Pancreas (tissue), 10 donors: ENCODE data around the gene RS1. TPM values are rescaled to one million over a fixed set of nuclear protein-coding genes. Genes with fewer than 3 reads are reported as not detected.

Experiments used
- ATAC-seq, 4 donors: fragments of 200-7000 bp; cut with Tn5 transposase; one replicate each; pipeline versions ENCODE4 v1.8.0 to v1.9.1; 2020; ENCODE audit warnings: mild to moderate bottlenecking in 4 of 4, moderate library complexity in 4 of 4
- DNase-seq, 6 donors: peaks; one replicate each; pipeline ENCODE4 v3.0.0-alpha.2; 2020
- FAIRE-seq: peaks from 2 replicates; lab custom pipeline; 2012; peaks lifted over from hg19 to GRCh38; lab: Jason Lieb, UNC
- H3K27ac ChIP-seq, 4 donors: fragments of 200-600 bp; sonication (generic); 1 replicate in 3 of 4; 2 replicates in 1 of 4; pipeline versions ENCODE4 v1.5.0 to v1.8.0; 2020
- H3K27me3 ChIP-seq, 4 donors: fragments of 200-600 bp; one replicate each; pipeline ENCODE4 v1.8.0; 2021
- H3K36me3 ChIP-seq, 3 donors: fragments of 200-600 bp; sonication (generic) in 1 of 3; one replicate each; pipeline versions ENCODE4 v1.5.0 to v1.8.0; 2020 to 2021
- H3K4me1 ChIP-seq, 3 donors: fragments of 200-600 bp; one replicate each; pipeline ENCODE4 v1.8.0; 2021
- H3K4me3 ChIP-seq, 4 donors: fragments of 200-600 bp; sonication (generic) in 2 of 4; one replicate each; pipeline versions ENCODE4 v1.5.0 to v1.8.0; 2020 to 2021
- H3K9me3 ChIP-seq, 4 donors: fragments of 200-600 bp; one replicate each; pipeline ENCODE4 v1.8.0; 2021
- WGBS, 2 donors: extraction: QIAGEN DNeasy Blood & Tissue Kit; methylation state at CpG; one replicate each; pipeline ENCODE4 v1.1.7; 2013; 5-methylcytosine and 5-hydroxymethylcytosine counted together
- intact Hi-C, 3 donors: fragments of 100-400 bp; cut with DNase I; formaldehyde crosslinking; loops; one replicate each; pipeline versions ENCODE4 v1.11.1 to v1.14.2; 2022
- polyA plus RNA-seq, 2 donors: library from polyadenylated mRNA; stranded (reverse); fragments of 200-250 nt; gene quantifications; one replicate each; pipeline ENCODE4 v1.2.3, GENCODE V29; 2013
- total RNA-seq, 6 donors: library from RNA; stranded (reverse); fragmentation: NEBNext Ultra II Directional in 4 of 6; extraction: Animal tissue kit (Norgen Biotek cat#: 25700) in 4 of 6; gene quantifications; one replicate each; pipeline versions ENCODE4 v1.2.1 to v1.2.4, GENCODE V29; 2021 to 2023
- TF ChIP-seq, protein P1 (sequence below), 4 donors: fragments of 200-600 bp; sonication (generic) in 3 of 4; IDR thresholded peaks; one replicate each; pipeline versions ENCODE4 v1.5.0 to v1.8.0; 2021; ENCODE audit warnings: antibody characterized with exemption in 4 of 4
- donor health status: healthy with polysubstance abuse.
- donor health status: DM: no; HTN: no; CAD: no; lungs with moderate emphysema.
- donor health status: DM: no; HTN: no; CAD: no.
- donor health status: control.
- donor health status: control.
- donor health status: Bipolar disorder and iron deficiency.
- donor health status: DM: yes; HTN: yes; CAD: no.
- donor health status: DM: no; HTN: no; CAD: no.
- donor health status: DM: no; HTN: no; CAD: no.
- donor health status: DM: yes; HTN: yes; CAD: no.

The RS1 gene
- total and polyA plus RNA-seq, 8 donors: not detected

DNA sequence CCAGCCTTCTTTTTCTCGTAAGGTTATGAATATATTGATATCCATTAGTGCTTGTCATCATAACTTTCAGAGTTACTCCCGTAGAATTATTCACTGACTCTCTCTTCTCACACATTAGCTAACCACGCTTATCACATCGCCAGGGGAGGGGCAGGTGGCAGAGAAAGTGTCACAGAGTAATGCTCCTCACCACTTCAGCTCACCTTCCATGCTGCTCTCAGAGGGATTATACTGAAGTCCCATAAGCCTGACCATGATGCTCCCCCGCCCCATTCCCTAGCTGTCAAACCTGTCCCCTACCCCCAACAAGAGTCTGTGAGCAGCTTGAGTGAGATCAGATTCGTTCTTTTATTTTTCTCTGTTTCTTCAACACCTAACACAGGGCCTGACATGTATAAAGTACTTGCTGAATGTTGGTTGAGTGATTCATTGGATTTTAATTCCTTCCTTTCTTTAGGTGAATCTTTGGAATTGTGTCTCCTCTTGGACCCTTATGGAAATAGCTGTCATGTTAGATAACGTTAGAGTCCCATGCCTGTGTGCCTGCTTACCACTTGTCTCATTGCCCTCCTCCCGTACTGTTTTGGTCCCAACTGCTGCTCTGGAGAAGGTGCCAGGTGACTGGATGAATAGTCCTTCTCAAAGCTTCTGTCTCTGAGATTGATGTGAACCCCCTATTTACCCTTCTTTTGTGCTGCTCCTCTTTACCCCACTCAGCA lies 55.1 kb downstream of the RS1 start:
- WGBS, 2 donors: 54 to 68% methylated on average over 8 of the region's 8 CpGs
- Histone ChIP-seq H3K9me3 (no peaks in the 10 kb centered on the region), H3K4me3 (no peak overlapping the region), H3K27me3 (no peaks in the 10 kb centered on the region), H3K4me1 (peaks cover 8 to 37% (median 21%) of the 10 kb centered on the region in 3 donors), H3K36me3 (no peaks in the 10 kb centered on the region), H3K27ac (peak overlapping the region in 2 of 4 donors; percentile 70 to 85)
- intact Hi-C loops: no loop called here
- TF ChIP-seq, protein P1, sequence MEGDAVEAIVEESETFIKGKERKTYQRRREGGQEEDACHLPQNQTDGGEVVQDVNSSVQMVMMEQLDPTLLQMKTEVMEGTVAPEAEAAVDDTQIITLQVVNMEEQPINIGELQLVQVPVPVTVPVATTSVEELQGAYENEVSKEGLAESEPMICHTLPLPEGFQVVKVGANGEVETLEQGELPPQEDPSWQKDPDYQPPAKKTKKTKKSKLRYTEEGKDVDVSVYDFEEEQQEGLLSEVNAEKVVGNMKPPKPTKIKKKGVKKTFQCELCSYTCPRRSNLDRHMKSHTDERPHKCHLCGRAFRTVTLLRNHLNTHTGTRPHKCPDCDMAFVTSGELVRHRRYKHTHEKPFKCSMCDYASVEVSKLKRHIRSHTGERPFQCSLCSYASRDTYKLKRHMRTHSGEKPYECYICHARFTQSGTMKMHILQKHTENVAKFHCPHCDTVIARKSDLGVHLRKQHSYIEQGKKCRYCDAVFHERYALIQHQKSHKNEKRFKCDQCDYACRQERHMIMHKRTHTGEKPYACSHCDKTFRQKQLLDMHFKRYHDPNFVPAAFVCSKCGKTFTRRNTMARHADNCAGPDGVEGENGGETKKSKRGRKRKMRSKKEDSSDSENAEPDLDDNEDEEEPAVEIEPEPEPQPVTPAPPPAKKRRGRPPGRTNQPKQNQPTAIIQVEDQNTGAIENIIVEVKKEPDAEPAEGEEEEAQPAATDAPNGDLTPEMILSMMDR (IDR thresholded peaks at IDR 0.05): no peak
- ATAC-seq (peak in 1 of 4 donors; percentile 13), DNase-seq (no peak), FAIRE-seq (no peak)

DNA sequence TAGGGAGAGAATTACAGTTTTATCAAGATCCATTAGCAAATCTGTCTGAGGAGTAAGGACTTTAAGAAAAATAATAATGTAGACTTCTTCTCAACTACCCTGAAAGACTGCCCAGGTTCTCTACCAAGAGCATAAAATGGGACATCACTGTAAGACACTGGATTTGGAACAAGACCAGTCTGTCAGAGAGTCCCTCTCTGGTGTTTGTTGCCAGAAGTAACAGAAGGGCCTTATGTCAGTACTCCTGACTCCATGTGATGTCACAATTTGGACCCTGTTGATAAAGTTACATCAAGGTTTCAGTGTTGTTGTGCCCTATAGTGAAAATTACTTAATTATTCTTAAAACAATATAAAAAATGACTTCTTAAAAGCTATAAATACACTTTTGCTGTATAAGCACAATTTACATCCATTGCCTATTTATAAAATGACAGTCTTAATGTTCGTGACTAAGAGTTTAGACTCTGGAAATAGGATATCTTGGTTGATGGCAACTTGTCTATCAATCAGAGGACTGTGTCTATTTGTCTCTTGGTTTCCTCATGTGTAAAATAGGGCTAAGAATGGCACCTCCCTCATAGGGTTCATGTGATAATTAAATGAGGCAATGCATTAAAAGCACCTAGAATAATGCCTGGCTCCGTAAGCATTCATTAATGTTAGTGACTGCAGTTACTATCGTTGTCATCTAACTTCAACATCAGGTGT lies 57.8 kb downstream of the RS1 start:
- H3K4me1 ChIP-seq: peaks cover 0 to 13% (median 9%) of the 10 kb centered on the region in 3 donors
- no peaks in the 10 kb centered on the region for H3K9me3 ChIP-seq
- DNase-seq (no peak), ATAC-seq (no peak), FAIRE-seq (no peak)
- intact Hi-C loops: no loop called here
- no peak overlapping the region for H3K4me3 ChIP-seq
- H3K27ac ChIP-seq: no peak overlapping the region
- TF ChIP-seq, protein P1 (IDR thresholded peaks at IDR 0.05): no peak
- H3K36me3 ChIP-seq: no peaks in the 10 kb centered on the region
- no peaks in the 10 kb centered on the region for H3K27me3 ChIP-seq
- WGBS, 2 donors: 89 to 92% methylated on average over 3 of the region's 3 CpGs

DNA sequence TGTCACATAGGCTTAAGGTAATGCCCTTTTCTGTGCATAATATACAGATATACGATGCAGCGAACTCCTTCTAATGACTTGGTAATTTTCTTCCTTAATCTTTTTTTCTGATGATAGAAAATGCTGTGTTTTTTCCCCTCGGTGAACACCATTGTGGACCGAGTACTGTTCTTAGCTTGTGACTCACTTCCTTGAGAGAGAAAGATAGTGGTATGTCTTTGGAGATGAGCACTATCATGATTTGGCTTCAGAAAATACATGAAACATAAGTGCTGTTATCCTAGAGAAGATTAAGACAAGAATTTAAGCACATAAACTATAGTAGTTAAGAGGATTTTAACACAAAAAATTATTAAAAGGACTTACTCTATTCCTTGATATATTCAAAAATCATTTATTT lies 63.9 kb downstream of the RS1 start:
- Histone ChIP-seq H3K9me3 (no peaks in the 10 kb centered on the region), H3K27ac (no peak overlapping the region), H3K27me3 (no peaks in the 10 kb centered on the region), H3K4me1 (no peaks in the 10 kb centered on the region), H3K36me3 (no peaks in the 10 kb centered on the region), H3K4me3 (no peak overlapping the region)
- TF ChIP-seq, protein P1 (IDR thresholded peaks at IDR 0.05): no peak
- 83 to 85% methylated on average over 4 of the region's 4 CpGs for WGBS, 2 donors
- DNase-seq: no peak
- intact Hi-C loops: no loop called here
- FAIRE-seq: peak; percentile 82
- no peak for ATAC-seq

DNA sequence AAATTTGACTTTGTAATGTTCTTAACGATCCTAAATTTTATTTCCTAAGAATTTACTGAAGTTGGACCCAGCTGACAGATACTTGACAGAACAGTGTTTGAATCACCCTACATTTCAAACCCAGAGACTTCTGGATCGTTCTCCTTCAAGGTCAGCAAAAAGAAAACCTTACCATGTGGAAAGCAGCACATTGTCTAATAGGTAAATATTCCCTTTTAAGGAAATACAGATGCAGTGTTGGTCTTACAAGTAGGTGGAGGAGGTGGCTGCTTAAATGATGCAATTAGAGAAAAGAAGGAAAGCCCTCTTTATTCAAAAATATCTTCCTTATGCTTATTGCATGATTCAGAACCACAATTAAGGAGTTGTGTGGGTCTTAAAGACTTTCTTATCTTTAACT lies 73.5 kb downstream of the RS1 start:
- Histone ChIP-seq H3K4me1 (no peaks in the 10 kb centered on the region), H3K4me3 (no peak overlapping the region), H3K27me3 (no peaks in the 10 kb centered on the region), H3K36me3 (no peaks in the 10 kb centered on the region), H3K9me3 (no peaks in the 10 kb centered on the region), H3K27ac (no peak overlapping the region)
- TF ChIP-seq, protein P1 (IDR thresholded peaks at IDR 0.05): no peak
- FAIRE-seq (no peak), DNase-seq (no peak), ATAC-seq (peak in 1 of 4 donors; percentile 62)
- intact Hi-C loops: no loop called here
- 48 to 49% methylated on average over 2 of the region's 2 CpGs for WGBS, 2 donors

DNA sequence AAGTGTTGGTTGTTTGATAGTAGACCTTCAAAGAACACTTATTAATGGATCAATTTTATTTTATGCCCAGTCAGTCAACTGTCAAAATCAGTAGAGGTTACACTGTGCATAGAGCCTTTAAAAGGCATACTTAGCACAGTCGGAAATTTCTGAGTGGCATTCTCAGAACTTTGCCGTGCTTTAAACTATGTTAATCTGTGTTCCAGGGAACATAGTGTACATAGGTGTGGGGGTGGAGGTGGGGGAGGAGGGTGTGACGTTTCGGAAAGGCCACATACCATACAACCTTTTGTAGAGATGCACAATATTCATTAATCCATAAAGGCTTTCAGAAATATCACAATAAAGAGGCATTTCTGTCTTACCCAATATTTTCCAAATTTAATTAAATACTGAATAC lies 75.8 kb downstream of the RS1 start:
- FAIRE-seq: no peak
- Histone ChIP-seq H3K36me3 (no peaks in the 10 kb centered on the region), H3K4me3 (no peak overlapping the region), H3K27me3 (no peaks in the 10 kb centered on the region), H3K27ac (no peak overlapping the region), H3K9me3 (no peaks in the 10 kb centered on the region), H3K4me1 (no peaks in the 10 kb centered on the region)
- DNase-seq: no peak
- TF ChIP-seq, protein P1 (IDR thresholded peaks at IDR 0.05): no peak
- ATAC-seq: peak; percentile 38 to 85 (median 73)
- intact Hi-C loops: no loop called here
- 24 to 41% methylated on average over 4 of the region's 4 CpGs for WGBS, 2 donors
